ENCODE data around the gene KAZN.

The KAZN gene

DNA sequence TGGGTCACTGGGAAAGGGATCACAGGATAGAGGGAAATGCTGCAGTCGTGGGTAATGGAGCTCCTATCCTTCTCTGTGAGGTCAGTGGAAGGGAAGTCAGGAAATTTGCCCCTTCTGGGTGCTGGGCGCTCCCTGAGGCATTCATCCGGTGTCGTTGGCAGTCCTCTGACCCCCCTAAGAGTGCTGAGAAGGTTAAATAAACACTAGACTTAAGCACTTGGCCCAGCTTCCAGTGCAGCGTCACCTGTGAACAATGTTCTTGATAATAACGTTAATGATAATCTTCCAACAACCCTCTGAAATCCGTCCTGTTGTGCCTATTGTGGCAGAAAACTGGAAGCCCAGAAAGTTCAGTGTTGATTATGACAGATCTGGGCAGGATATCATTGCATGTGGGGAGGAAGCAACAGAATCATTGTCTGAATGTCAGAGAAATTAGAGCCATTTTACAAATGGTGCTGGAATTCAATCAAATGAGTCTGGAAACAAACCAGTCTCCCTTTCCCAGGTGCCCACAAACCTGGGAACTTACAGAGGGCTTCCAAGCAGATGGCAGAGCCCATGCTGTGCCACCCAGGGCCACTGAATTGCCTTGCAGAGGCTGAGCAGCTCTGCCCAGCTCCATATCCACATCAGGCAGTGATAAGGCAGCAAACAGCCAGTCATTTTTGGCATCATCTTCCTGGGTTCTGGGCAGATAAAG, 216.8 kb downstream of the KAZN start:
- no peaks in the 10 kb centered on the region for H4K20me1 ChIP-seq (ENCODE audit: insufficient read depth, low read length, poor library complexity, severe bottlenecking)
- H3K4me3 ChIP-seq (ENCODE audit: low read length, poor library complexity, severe bottlenecking): no peak overlapping the region
- TF ChIP-seq EZH2phosphoT487 (IDR thresholded peaks at IDR 0.05; ENCODE audit: borderline replicate concordance): no peak
- TF ChIP-seq, protein P1, sequence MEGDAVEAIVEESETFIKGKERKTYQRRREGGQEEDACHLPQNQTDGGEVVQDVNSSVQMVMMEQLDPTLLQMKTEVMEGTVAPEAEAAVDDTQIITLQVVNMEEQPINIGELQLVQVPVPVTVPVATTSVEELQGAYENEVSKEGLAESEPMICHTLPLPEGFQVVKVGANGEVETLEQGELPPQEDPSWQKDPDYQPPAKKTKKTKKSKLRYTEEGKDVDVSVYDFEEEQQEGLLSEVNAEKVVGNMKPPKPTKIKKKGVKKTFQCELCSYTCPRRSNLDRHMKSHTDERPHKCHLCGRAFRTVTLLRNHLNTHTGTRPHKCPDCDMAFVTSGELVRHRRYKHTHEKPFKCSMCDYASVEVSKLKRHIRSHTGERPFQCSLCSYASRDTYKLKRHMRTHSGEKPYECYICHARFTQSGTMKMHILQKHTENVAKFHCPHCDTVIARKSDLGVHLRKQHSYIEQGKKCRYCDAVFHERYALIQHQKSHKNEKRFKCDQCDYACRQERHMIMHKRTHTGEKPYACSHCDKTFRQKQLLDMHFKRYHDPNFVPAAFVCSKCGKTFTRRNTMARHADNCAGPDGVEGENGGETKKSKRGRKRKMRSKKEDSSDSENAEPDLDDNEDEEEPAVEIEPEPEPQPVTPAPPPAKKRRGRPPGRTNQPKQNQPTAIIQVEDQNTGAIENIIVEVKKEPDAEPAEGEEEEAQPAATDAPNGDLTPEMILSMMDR (conservative IDR thresholded peaks at IDR 0.05; ENCODE audit: low read length): no peak
- no peaks in the 10 kb centered on the region for H3K79me2 ChIP-seq (ENCODE audit: insufficient read depth, low read length)
- H2AFZ ChIP-seq (ENCODE audit: low read length): no peak overlapping the region
- no peaks in the 10 kb centered on the region for H3K27me3 ChIP-seq (ENCODE audit: insufficient read depth, low read length, poor library complexity, severe bottlenecking)
- H3F3A ChIP-seq (ENCODE audit: low read depth): no peaks in the 10 kb centered on the region
- H3K9me2 ChIP-seq (replicated peaks; ENCODE audit: low read depth, low read length): no peaks in the 10 kb centered on the region
- no peaks in the 10 kb centered on the region for H3K36me3 ChIP-seq (ENCODE audit: insufficient read depth, low read length)
- H3K9ac ChIP-seq (ENCODE audit: low read depth, low read length, poor library complexity, severe bottlenecking): no peak overlapping the region
- no peaks in the 10 kb centered on the region; the same call in 1 of the 2 replicates for H3K9me3 ChIP-seq (ENCODE audit: insufficient read depth, low read depth, low read length)
- no peaks in the 10 kb centered on the region for H3K4me1 ChIP-seq (ENCODE audit: insufficient read depth, low read length, poor library complexity, severe bottlenecking)
- no peak overlapping the region for H3K4me2 ChIP-seq (ENCODE audit: low read depth, low read length, poor library complexity, severe bottlenecking)

DNA sequence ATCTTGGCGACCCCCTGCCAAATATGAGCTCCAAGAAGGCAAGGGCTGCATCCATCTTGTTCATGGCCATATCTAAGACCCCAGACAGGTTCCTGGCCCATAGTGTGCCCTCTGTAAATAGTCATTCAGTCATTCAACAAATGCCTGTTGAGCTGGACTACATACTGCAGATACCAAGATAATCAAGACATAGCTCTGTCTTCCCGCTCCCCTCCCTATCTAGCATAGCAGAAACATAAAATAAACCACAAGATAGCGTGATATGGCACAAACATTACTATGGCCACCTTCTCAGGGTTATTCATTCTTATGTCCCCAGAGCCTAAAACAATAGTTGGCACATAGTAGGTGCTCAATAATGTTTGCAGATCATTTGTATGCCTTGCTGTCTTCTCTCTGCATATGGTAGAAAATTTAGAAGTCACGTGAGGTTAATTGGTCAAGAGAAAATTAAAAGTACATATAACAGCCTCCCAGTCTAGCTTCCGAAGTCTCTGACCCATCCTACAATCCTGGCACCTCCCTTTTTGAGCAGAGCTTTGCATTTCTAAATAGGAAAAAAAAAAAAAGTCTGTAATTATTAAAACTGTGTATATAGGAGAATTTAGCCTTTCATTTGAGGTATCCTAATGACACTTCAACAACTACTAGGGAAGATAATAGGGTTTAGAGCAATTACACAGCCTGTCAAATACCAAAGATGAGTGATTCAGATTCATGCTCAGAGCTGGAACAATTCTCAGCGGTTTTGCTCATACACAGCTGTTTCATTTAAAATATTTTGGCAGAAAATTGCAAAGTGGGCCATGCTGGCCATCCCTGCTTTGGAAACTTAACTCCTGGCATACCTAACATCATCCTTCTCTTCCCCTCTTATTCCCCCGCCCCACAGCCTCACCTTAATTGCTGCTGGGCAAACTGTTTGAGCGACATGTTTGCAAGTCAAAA, 219.0 kb downstream of the KAZN start:
- Histone ChIP-seq H3K4me3 (ENCODE audit: low read length, poor library complexity, severe bottlenecking) (no peak overlapping the region), H3K9me2 (replicated peaks; ENCODE audit: low read depth, low read length) (no peaks in the 10 kb centered on the region), H3F3A (ENCODE audit: low read depth) (no peaks in the 10 kb centered on the region), H3K4me2 (ENCODE audit: low read depth, low read length, poor library complexity, severe bottlenecking) (no peak overlapping the region), H4K20me1 (ENCODE audit: insufficient read depth, low read length, poor library complexity, severe bottlenecking) (no peaks in the 10 kb centered on the region), H3K4me1 (ENCODE audit: insufficient read depth, low read length, poor library complexity, severe bottlenecking) (no peaks in the 10 kb centered on the region), H2AFZ (ENCODE audit: low read length) (no peak overlapping the region), H3K27me3 (ENCODE audit: insufficient read depth, low read length, poor library complexity, severe bottlenecking) (no peaks in the 10 kb centered on the region), H3K9ac (ENCODE audit: low read depth, low read length, poor library complexity, severe bottlenecking) (no peak overlapping the region), H3K9me3 (ENCODE audit: insufficient read depth, low read depth, low read length) (no peaks in the 10 kb centered on the region; the same call in 1 of the 2 replicates), H3K36me3 (ENCODE audit: insufficient read depth, low read length) (no peaks in the 10 kb centered on the region), H3K79me2 (ENCODE audit: insufficient read depth, low read length) (no peaks in the 10 kb centered on the region)
- TF ChIP-seq EZH2phosphoT487 (IDR thresholded peaks at IDR 0.05; ENCODE audit: borderline replicate concordance): no peak
- TF ChIP-seq, protein P1 (conservative IDR thresholded peaks at IDR 0.05; ENCODE audit: low read length): no peak

DNA sequence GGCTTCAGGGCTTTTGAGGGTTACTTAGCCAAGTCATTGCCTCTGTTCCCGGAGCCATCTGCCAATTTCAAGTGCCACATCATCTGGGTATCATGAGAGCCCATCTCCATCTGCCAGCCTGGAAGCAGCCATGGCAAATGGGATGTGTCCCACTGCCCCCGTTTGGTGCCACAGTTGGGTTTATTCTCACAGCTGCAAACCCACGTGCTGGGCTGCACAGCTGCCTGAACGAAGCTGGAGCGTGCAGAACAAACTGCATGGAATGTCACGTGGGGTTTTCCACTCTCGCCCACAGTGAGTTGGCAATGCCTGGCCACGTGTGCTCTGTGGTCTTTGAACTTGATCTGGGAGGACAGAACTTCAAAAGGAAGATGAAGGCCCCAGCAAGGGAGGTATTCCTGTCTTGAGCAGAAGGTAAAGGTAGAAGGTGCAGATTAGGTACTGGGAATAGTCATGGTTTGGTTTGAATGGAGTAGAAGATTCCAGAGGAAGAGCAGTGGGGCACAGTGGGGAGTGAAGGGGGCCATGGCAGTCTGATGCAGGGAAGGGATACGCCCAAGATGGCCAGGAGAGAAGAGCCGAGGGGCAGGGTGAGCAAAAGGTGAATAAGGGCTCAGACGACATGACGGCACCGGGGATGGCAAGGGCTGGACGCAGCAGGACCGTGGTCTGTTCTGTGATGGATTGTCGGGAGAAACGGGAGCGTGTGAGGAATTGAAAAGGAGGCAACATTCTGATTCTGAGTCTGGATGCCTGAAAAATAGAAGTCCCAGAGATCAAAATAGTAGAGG, 222.0 kb downstream of the KAZN start:
- no peak overlapping the region for H2AFZ ChIP-seq (ENCODE audit: low read length)
- no peaks in the 10 kb centered on the region; the same call in 1 of the 2 replicates for H3K9me3 ChIP-seq (ENCODE audit: insufficient read depth, low read depth, low read length)
- H3K4me2 ChIP-seq (ENCODE audit: low read depth, low read length, poor library complexity, severe bottlenecking): no peak overlapping the region
- no peaks in the 10 kb centered on the region for H3K4me1 ChIP-seq (ENCODE audit: insufficient read depth, low read length, poor library complexity, severe bottlenecking)
- H3K9me2 ChIP-seq (replicated peaks; ENCODE audit: low read depth, low read length): no peaks in the 10 kb centered on the region
- H3K4me3 ChIP-seq (ENCODE audit: low read length, poor library complexity, severe bottlenecking): no peak overlapping the region
- H4K20me1 ChIP-seq (ENCODE audit: insufficient read depth, low read length, poor library complexity, severe bottlenecking): no peaks in the 10 kb centered on the region
- H3K79me2 ChIP-seq (ENCODE audit: insufficient read depth, low read length): no peaks in the 10 kb centered on the region
- no peaks in the 10 kb centered on the region for H3K36me3 ChIP-seq (ENCODE audit: insufficient read depth, low read length)
- H3K27me3 ChIP-seq (ENCODE audit: insufficient read depth, low read length, poor library complexity, severe bottlenecking): no peaks in the 10 kb centered on the region
- no peak overlapping the region for H3K9ac ChIP-seq (ENCODE audit: low read depth, low read length, poor library complexity, severe bottlenecking)
- TF ChIP-seq, protein P1 (conservative IDR thresholded peaks at IDR 0.05; ENCODE audit: low read length): no peak
- TF ChIP-seq EZH2phosphoT487 (IDR thresholded peaks at IDR 0.05; ENCODE audit: borderline replicate concordance): no peak
- H3F3A ChIP-seq (ENCODE audit: low read depth): no peaks in the 10 kb centered on the region
